Stimulated activated CD4-positive, alpha-beta T cell treated with anti-CD3 and anti-CD28 coated beads, Interleukin-4, amount 100 ng/mL, for 48 hours (primary cell): ENCODE results near the gene ST3GAL2.
A peak's percentile ranks its signal among the peaks of the same experiment; 100 is the strongest.
"Not testable (repeated sequence)": the region's sequence is repeated elsewhere in the genome, so short reads cannot be mapped to it uniquely, and the experiment has no call there.

Source experiments
- DNase-seq, 2 donors: peaks; one replicate each; pipeline ENCODE4 v3.0.0-alpha.2; 2020; ENCODE audit warnings: low read depth in 2 of 2

ST3GAL2 gene

DNA sequence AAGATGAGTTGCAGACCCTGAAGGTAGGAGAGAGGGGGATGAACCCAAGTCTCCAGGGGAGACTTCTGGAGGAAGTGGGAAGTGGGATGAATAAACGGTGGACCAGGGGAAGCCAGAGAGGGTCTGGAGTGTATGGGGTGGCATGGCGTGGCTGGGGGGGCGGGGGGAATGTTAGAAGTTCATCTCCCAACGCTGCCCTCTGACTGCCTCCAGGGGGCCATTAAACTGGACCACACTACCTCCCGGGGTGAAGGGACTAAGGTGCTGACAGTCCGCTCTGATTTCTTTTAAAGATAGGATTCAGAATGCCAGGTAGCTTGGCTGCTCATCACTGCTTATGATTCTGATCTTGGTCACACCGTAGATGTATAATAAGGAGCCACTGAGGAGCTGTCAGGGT, 21.2 kb downstream of the ST3GAL2 start:
- DNase-seq = no peak

DNA sequence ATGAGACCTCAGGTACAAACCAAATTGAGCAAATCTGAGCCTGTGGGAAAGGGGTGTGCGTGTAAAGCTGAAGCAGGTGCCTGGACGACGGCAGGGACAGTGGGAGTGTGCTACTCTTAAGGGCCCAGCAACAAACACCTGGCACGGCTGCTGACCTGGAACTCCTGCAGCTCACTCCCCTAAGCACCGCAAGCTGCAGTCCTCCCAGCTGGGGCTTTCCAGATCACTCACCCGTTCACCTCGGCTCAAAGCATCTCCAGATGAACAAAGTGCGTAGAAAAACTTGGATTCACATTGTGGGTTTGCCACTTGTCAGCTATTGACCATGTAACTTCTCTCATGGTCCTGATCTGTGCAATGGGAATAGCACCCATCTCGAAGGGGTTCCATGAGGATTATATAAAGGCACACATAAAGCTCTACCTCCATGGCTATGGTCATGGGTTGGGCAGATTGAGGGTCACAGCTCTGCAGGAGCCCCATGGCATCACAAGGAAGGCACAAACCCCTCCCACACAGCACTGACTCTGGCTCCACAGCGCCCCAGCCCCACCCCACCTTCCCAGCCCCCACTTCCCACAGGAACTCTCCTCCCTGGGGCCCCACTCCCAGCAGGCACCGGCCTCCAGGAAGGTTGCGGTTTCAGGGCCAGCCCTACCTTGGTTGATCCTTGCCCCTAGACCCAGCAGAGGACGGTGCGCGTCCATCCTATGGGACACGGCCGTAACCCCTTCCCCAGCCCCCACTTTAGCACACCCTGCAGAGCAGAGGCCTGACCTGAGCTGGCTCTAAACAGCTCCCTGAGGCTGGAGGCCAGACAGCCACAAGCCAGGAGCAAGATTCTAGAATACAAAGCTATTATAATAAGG, 21.9 kb downstream of the ST3GAL2 start:
- DNase-seq = no peak

DNA sequence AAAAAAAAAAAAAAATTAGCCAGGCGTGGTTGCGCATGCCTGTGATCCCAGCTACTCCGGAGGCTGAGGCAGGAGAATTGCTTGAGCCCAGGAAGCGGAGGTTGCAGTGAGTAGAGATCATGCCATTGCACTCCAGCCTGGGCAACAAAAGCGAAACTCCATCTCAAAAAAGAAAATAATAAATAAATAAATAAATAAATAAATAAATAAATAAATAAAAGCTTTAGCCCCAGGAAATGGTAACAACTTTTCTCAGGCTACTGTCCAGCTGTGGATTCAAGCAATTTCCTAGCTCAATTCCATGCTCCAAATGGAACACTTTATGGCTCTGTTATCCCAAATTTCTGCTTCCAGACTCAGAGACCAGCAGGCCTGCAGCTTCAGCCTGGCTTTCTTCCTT, 25.3 kb downstream of the ST3GAL2 start:
- DNase-seq = not testable (repeated sequence)

DNA sequence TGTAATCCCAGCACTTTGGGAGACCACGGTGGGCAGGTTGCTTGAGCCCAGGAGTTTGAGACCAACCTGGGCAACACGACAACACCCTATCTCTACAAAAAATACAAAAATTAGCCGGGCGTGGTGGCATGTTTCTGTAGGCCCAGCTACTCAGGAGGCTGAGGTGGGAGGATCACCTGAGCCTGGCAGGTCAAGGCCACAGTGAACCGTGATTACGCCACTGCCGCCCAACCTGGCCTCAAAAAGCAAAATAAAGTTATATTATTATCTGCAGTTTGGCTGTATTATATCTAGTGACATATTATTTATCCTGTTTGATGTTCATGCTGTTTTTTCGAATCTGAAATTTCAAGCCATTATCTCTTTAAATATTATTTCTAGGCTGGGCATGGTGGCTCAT, 26.5 kb downstream of the ST3GAL2 start:
- no peak for DNase-seq

DNA sequence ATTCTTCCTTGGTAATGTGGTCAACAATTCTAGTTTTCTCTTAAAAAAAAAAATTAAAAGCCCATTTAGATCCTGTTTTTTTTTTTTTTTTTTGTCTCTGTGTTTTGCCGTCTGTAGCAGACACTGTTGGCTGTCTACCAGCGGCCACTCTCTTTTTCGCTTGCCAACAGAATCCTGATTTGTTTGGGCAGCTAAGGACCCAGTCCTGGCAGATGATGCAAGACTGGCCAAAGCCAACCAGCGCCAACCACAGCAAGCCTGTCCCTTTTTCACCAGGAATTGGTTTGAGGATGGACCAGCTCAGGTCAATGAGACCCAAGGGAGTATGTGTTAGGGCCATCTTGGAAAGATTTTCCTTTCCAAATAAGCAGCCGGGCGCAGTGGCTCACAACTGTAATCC, 28.2 kb downstream of the ST3GAL2 start:
- DNase-seq = no peak

DNA sequence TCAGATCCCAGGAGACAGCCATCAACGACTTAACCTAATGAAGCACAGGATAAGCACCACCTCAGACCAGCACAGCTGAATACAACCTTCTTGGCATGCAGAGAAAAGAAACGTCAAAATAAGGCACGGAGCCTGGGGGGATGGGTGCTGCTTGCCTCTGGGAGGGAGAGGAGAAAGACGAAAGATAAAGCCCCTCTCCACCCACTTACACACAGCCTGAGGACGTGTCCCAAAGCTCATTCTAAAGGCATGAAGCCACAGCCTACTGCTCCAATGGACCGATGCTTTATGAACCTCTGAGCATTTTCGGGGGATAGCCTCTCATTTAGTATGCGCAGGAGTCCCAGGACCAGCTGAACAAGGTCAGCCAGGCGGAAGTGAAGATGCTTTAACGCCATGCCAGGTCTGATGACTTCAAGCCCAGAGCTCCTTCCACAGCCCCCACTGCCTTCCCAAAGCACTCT, 31.1 kb downstream of the ST3GAL2 start:
- DNase-seq = no peak

DNA sequence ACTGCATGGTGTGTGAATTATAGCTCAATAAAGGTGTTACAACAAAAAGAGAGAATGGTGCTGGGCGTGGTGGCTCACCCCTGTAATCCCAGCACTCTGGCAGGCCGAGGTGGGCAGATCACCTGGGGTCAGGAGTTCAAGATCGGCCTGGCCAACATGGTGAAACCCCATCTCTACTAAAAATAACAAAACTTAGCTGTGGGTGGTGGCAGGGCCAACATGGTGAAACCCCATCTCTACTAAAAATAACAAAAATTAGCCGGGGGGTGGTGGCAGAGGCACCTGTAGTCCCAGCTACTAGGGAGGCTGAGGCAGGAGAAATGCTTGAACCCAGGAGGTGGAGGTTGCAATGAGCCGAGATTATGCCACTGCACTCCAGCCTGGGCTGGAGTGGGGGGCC, 32.8 kb downstream of the ST3GAL2 start:
- not testable (repeated sequence) for DNase-seq

DNA sequence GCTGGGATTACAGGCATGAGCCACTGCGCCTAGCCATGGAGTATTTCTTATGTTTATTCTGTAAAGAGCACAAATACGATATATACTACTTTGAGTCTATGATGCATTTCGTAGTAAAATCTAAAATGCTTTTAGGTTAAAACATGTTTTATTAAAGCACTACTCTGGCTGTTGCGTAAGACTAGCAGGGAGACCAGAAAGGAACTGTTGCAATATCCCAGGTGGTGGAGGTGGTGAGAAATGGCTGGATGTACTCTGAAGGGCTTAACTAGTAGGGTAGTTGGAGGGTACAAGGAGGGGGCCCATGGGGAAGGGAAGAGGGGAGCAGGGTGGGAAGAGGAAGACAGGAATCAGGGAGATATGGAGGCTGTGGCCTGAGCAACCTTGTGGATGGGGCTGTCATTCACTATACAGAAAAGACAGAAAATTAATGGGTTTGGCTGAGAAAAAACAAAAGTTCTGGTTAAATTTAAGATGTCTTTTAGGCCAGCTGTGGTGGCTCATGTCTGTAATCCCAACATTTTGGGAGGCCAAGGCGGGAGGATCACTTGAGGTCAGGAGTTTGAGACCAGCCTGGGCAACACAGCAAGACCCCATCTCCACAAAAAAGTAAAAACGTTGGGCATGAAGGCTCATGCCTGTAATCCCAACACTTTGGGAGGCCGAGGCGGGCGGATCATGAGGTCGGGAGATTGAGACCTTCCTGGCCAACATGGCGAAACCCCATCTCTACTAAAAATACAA, 35.8 kb downstream of the ST3GAL2 start:
- no peak for DNase-seq

DNA sequence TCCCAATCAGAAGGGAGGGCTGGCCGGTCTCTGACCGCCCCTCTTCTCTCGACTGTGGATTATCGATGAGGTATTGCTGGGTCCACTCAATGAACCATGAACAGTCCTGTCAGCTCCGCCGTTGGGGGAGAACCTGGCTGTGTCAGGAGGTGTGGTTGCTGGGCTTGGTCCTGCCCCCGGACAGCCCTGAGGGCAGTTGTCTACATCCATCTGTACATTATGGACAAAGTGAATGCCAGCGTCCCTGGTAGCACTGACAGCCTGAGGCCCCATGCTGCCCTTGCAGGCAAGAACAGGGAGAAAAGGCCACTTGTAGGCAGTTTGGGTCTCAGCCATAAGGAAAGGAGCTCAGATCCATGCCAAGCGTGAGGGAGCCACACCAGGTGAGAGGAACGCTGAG, 38.9 kb downstream of the ST3GAL2 start:
- DNase-seq = no peak

DNA sequence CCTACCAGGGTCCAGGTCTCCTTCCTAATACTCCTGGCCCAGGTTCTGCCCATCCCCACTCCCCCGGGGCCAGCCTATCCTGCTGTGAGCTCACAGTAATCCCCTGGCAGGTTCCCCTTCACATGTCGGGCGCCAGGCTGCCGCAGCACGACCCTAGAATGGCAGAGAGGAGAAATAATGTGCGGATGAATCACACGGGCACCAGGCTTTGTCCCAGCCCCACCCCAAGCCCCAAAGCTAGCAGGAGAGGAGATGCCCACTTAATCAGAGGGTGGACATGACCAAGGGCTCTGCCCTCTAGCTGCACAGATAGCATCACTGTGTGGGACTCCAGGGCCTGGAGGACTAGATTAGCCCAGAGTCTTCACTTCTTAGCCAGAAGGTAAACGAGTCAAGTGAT, 39.5 kb downstream of the ST3GAL2 start:
- DNase-seq = no peak

DNA sequence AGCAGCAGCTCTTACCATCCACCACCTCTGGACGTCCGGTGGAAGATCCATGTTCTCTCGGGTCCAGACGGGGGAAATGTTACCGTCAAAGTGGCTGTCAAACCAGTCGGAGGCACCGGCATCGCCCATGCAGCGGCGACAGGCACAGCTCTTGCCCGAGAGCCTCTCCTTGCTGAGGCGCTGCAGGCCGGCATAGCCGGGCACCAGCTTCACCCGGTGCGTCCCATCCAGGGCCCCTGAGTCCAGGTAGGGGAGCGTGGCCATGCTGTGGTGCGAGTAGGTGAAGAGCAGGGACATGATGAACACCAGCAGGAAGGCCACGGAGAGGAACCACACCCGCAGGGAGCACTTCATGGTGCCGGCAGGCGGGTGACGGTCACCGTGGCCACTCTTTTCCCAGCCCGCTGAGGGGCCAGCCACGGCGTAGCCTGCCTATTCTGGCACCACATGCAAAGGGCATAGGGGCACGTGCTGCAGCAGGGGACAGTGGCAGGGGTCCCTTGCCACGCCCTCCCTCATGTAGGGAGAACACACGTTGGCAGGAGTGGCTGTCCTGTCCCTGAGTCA, 40.6 kb downstream of the ST3GAL2 start:
- DNase-seq = no peak

DNA sequence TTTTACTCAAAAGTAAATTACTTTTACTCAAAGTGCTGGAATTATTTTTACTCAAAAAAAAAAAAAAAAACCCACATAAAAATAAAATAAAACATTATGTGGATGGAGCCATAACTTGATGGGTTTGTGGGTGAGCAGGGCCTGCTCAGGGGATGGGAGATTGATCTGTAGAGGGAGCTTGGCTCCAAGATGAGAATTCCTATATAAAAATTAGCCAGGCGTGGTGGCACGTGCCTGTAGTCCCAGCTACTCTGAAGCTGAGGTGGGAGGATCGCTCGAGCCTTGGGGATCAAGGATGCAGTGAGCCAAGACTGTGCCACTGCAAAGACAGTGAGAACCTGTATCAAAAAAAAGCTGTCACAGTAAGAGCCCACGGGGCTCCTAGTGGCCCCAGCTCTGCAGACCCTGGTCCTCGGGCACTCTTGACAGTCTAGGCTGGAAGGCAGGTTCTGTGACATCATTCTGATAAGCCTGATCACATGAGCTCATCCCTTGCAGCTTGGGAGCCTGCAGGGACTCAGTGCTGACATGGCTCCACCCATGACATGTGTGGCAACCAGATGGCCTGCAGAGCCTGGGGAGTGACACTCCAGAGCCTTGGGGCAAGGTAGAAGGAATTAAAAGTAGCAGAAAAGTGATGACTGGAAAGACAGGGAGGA, 42.5 kb downstream of the ST3GAL2 start:
- no peak for DNase-seq

DNA sequence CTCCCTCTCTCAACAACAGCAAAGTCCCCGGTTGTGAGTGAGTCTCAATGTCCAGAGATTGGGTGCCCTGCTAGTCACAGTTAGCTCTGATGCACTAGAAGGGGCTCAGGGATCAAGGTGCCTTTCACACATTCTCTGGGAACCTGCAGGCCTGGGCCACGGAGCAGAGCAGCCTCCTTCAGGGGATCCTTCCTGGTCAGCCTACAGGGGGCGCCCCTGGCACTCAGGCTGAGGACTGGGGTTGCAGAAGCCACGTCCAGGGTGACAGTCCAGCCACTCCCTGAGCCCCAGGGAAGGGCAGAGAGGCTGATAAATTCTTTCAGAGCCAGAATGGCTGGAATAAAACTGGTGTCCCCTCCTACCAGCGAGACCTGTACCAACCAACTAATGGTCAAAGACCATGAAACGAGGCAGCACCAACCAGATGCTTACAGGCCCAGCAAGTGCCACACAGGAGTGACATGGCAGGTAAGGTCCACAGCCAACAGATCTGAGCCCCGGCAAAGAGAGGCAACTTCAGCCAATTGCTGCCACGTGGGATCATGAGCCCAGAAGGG, 43.5 kb downstream of the ST3GAL2 start:
- DNase-seq = peak; percentile 60 to 67

DNA sequence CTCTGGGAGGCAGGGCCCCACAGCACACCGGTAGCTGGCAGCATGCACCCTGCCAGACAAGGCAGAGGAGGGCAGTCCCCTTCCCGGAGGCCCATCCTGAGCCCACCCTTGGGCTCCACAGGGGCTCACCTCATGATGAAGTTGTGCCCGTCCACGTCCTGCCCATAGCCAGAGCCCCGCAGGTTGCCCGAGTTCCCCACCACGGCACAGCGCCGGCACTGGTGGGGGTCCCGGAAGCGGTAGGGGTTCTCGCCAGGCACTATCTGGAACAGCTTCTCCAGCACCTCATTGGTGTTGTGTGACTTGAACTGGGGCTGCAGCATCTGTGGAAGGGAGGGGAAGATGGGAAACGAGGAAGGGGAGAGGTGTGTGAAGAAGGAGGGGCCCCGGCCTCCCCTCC, 44.0 kb downstream of the ST3GAL2 start:
- no peak for DNase-seq

DNA sequence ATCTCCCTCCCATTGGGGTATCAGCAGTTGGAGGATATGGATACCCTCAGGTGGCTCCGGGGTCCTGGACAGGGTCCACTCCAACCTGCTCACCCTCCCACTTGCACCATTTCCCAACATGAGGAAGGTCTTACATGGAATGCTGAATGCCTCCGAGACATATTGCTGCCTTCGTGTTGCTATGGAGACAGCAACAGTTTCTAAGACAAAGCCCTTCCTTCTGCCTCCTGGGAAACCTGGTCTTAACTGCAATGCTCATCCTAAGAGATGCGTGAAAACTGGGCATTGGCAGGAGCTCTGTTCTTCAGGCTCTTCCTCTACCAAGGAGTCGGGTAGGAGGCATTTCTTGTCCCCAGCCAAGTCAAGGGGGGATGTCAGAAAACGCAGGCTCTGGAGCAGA, 45.2 kb downstream of the ST3GAL2 start:
- DNase-seq = no peak

DNA sequence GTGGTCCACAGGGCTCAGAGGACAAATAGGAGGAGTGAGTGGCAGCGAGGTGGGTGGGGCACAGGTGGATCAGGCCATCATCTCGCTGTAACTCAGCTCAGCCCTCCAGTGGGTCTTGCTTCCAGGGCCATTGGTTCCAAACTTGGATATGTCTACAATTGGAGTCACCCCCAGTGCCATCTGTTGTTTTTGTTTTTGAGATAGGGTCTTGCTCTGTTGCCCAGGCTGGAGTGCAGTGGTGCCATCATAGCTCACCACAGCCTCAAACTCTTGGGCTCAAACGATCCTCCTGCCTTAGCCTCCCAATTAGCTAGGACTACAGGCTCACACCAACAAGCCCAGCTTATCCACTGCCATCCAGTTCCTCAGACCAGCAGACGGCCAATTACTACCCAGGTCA, 46.3 kb downstream of the ST3GAL2 start:
- DNase-seq = no peak

DNA sequence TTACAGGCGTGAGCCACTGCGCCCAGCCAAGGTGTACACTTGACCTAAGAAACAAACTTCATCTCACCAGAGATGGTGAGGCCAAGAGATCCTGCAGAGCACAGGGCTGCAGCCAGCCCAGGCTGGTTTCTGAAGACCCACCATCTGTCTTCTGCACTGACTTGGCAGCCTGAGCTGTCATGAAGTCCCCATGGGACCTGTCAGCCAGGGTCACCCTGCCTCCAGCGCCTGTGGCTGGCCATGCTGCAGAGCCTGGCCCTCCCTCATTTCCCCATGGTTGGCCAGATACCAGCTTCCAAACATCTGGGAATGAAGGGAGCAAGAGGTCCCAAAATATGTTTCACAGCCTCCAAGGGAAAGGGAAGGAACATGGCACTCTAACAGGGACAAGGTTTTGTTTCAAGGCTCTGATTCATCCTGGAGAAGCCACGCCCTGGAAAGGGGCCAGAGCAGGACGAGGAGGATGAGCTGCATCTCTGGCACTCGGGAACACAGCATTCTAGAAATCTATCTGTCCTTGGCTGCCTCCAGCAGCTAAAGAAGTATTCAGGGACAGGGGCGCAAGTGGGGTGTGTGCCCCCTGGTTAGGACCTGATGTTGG, 46.9 kb downstream of the ST3GAL2 start:
- DNase-seq = no peak

DNA sequence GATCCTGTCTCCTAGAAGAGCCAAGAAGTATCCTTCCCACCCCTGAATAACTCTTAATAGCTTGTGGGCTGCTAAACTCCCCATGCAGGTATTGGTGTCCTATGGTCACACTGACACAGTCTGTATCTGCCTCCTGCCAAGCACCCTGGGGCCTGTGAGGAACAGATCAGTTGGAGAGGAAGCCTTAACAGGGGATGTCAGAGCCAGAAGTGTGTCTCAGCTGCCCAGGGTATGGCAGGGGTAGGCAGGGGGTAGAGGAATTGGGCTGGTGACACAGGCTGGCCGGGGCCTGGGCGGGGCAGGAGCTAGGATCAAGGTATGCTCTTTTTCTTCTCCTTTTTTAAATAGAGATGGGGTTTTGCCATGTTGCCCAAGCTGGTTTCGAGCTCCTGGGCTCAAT, 47.5 kb downstream of the ST3GAL2 start:
- no peak for DNase-seq

DNA sequence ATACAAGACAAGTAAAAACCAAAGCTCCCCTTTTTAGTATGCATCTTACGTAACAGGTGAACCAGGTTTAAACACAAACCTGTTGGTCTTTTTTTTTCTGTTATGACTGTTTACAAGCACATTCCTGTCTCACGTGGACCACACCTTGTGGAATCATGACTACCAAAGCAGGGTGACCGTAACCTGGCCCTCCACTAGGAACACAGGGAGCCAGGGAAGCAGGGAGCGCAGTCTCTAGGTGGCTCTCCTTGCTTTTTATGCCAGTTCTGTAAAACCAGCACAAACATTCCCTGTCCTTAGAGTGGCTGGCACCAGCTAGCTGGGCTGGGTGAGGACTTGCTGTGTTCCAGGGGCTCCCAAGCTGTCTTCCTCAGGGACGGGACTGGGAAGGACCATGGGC, 48.1 kb downstream of the ST3GAL2 start:
- no peak for DNase-seq

DNA sequence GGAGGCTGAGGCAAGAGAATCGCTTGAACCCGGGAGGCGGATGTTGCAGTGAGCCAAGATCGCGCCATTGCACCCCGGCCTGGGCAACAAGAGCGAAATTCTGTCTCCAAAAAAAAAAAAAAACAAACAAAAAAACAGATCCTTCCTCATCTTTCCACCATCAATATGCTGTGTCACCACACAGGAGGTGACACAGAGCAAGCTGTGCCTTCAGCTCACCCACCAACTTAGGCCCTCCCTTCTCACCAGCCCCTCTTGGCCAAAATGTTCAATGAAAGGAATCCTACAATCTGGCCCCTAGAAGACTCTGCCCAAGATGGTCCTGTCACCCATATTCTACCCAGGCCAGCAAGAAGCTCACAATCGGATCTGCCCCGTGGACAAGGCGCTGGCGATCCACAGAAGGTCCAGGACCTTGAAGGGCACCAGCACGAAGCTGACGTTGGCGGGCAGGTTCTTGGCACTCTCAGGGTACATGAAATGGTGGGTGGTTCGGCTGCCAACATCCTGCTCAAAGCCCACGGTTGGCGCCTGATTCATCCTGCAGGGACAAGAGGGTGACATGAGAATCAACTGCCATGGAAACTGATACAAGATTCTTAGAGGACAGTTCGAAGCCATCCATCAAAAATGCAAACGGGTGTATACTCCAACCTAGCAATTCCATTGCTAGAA, 50.8 kb downstream of the ST3GAL2 start:
- DNase-seq = no peak
